ENCODE data around the gene JAK1. TPM values are rescaled to one million over a fixed set of nuclear protein-coding genes. Genes with fewer than 3 reads are reported as not detected.

JAK1 gene
- total RNA-seq, 2 donors from 2014 or later, result 106 to 136 TPM

DNA sequence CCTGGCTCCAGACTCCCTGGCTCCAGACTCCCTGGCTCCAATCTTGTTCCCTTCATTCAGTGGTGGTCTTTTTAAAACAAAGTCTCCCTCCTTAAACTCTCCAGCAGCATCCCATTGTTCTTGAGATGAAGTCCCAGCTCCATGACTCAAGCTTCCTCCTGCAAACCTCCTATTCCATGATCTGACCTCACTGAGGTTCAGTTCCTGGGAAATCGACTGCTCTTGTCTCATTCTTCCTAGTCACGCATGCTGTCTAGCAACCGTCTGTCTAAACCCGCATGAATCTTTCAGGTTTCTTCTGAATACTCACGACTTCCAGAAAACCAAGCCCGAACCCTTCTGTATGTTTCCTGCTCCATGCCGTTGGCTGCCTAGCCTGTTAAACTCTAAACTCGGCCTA is 129.5 kb downstream of the JAK1 start:
- no peak for ATAC-seq
- Histone ChIP-seq H3K4me1 (no peaks in the 10 kb centered on the region), H3K27ac (no peak overlapping the region), H3K27me3 (no peaks in the 10 kb centered on the region), H3K9me3 (no peaks in the 10 kb centered on the region), H3K36me3 (replicated peaks in 1 of 2; ENCODE audit: insufficient read depth in 1 of 2, low read depth in 2 of 2) (peaks cover 3 to 49% of the 10 kb centered on the region in 2 donors), H3K4me3 (no peak overlapping the region)
- WGBS, 2 donors, result 90 to 92% methylated on average over 8 of the region's 8 CpGs
- intact Hi-C loops (cut with DNase I), result no loop called here
- TF ChIP-seq POLR2A (IDR thresholded peaks at IDR 0.05), result no peak
- TF ChIP-seq, protein P1, sequence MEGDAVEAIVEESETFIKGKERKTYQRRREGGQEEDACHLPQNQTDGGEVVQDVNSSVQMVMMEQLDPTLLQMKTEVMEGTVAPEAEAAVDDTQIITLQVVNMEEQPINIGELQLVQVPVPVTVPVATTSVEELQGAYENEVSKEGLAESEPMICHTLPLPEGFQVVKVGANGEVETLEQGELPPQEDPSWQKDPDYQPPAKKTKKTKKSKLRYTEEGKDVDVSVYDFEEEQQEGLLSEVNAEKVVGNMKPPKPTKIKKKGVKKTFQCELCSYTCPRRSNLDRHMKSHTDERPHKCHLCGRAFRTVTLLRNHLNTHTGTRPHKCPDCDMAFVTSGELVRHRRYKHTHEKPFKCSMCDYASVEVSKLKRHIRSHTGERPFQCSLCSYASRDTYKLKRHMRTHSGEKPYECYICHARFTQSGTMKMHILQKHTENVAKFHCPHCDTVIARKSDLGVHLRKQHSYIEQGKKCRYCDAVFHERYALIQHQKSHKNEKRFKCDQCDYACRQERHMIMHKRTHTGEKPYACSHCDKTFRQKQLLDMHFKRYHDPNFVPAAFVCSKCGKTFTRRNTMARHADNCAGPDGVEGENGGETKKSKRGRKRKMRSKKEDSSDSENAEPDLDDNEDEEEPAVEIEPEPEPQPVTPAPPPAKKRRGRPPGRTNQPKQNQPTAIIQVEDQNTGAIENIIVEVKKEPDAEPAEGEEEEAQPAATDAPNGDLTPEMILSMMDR (IDR thresholded peaks at IDR 0.05), result no peak
- DNase-seq, result no peak

GRCh38 chr1:64834734-64835133 is 131.6 kb downstream of the JAK1 start:
- Histone ChIP-seq H3K27me3 (no peaks in the 10 kb centered on the region), H3K27ac (no peak overlapping the region), H3K9me3 (no peaks in the 10 kb centered on the region), H3K4me1 (no peaks in the 10 kb centered on the region), H3K4me3 (no peak overlapping the region), H3K36me3 (replicated peaks in 1 of 2; ENCODE audit: insufficient read depth in 1 of 2, low read depth in 2 of 2) (peaks cover 0 to 38% of the 10 kb centered on the region in 2 donors)
- DNase-seq (no peak), ATAC-seq (no peak)
- no peak for TF ChIP-seq POLR2A (IDR thresholded peaks at IDR 0.05)
- TF ChIP-seq, protein P1 (IDR thresholded peaks at IDR 0.05), result no peak
- intact Hi-C loops (cut with DNase I), result no loop called here

GRCh38 chr1:64830030-64830651 is 136.2 kb downstream of the JAK1 start:
- TF ChIP-seq POLR2A (IDR thresholded peaks at IDR 0.05), result no peak
- TF ChIP-seq, protein P1 (IDR thresholded peaks at IDR 0.05), result no peak
- Histone ChIP-seq H3K4me3 (no peak overlapping the region), H3K4me1 (no peaks in the 10 kb centered on the region), H3K36me3 (replicated peaks in 1 of 2; ENCODE audit: insufficient read depth in 1 of 2, low read depth in 2 of 2) (peaks cover 0 to 10% of the 10 kb centered on the region in 2 donors), H3K27me3 (no peaks in the 10 kb centered on the region), H3K9me3 (no peaks in the 10 kb centered on the region), H3K27ac (no peak overlapping the region)
- no peak for DNase-seq
- intact Hi-C loops (cut with DNase I), result no loop called here
- no peak for ATAC-seq
- 54 to 64% methylated on average over 5 of the region's 5 CpGs for WGBS, 2 donors

DNA sequence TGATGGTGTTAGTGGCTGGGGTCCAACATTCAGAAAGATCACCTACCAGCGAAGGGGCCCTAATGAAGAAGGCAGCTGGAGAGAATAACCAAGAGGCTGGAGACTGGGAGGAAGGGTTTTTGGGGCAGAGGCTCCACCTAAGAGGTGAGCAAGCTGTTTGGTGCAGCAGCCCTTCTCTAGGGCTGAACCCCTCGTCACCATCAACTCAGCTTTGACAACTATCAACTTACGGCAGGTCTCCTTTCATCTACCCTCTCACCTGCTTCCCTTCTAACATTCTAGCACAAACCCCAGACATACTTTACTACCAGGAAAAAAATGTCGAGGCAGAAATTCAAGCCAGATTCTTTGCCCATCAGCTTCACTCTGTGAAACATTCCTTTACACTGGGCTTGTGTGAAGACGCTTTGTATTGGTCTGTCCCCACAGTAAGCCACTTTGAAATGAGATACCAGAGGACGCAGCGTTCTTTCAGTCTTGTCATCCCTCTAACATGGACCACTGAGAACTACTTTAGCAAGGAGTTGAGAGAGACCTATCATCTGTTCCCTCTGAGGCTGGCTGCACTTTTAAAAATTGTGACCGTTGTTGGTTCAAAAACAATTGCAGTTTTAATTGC is 136.8 kb downstream of the JAK1 start:
- Histone ChIP-seq H3K4me1 (no peaks in the 10 kb centered on the region), H3K9me3 (no peaks in the 10 kb centered on the region), H3K4me3 (no peak overlapping the region), H3K27ac (no peak overlapping the region), H3K36me3 (replicated peaks in 1 of 2; ENCODE audit: insufficient read depth in 1 of 2, low read depth in 2 of 2) (peaks cover 0 to 3% of the 10 kb centered on the region in 2 donors), H3K27me3 (no peaks in the 10 kb centered on the region)
- ATAC-seq (no peak), DNase-seq (no peak)
- intact Hi-C loops (cut with DNase I), result loop anchor here (10.0 kb wide), 1 partner anchor 145 kb away; no protein-coding TSS in a partner anchor
- TF ChIP-seq, protein P1 (IDR thresholded peaks at IDR 0.05), result no peak
- TF ChIP-seq POLR2A (IDR thresholded peaks at IDR 0.05), result no peak
- WGBS, 2 donors, result 71 to 83% methylated on average over 8 of the region's 8 CpGs

DNA sequence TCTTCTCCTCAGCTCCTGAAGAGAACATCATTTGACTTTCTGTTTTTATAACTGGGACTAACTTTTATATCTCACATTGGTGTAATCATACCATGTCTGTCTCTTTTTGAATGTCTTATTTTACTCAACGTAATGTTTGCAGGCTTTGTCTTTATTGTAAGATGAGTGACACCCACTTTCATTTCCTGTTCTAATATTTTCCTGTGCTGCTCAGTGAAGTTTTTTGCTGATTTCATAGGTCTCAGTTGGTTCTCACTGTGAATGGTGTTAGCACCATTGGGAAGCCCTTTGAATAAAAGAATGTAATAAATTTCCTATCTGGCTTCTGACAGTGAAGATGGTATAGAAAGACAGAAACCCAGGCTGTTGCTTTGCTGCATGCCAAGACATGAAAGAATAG is 137.5 kb downstream of the JAK1 start:
- no peak for ATAC-seq
- TF ChIP-seq, protein P1 (IDR thresholded peaks at IDR 0.05), result no peak
- TF ChIP-seq POLR2A (IDR thresholded peaks at IDR 0.05), result no peak
- 46 to 62% methylated on average over 1 of the region's 1 CpG for WGBS, 2 donors
- no peak for DNase-seq
- no peak overlapping the region for H3K4me3 ChIP-seq
- H3K9me3 ChIP-seq, result no peaks in the 10 kb centered on the region
- H3K27ac ChIP-seq, result no peak overlapping the region
- H3K4me1 ChIP-seq, result no peaks in the 10 kb centered on the region
- intact Hi-C loops (cut with DNase I), result loop anchor here (10.0 kb wide), 1 partner anchor 144 kb away; no protein-coding TSS in a partner anchor
- H3K27me3 ChIP-seq, result no peaks in the 10 kb centered on the region
- H3K36me3 ChIP-seq (replicated peaks in 1 of 2; ENCODE audit: insufficient read depth in 1 of 2, low read depth in 2 of 2), result peaks cover 0 to 2% of the 10 kb centered on the region in 2 donors
